HepG2 (cell line): ENCODE measurements around the gene PDP2. TPM values are rescaled to one million over a fixed set of nuclear protein-coding genes. Genes with fewer than 3 reads are reported as not detected.

Experiments
- AGO2 ChIP-seq: fragments of 200-400 bp; formaldehyde crosslinking; optimal IDR thresholded peaks from 2 replicates; pipeline ENCODE3; 2017; ENCODE audit warnings: mild to moderate bottlenecking, low read depth, low read length, moderate library complexity
- ETV6 ChIP-seq: sonication (generic); formaldehyde crosslinking; conservative IDR thresholded peaks from 2 replicates; pipeline ENCODE4 v1.4.0; 2020; ENCODE audit warnings: missing genetic modification reagents
- GTF3A ChIP-seq: sonication (generic); formaldehyde crosslinking; conservative IDR thresholded peaks from 2 replicates; pipeline ENCODE4 v1.4.0; 2020; ENCODE audit warnings: mild to moderate bottlenecking, missing genetic modification reagents
- MAFF ChIP-seq: IDR thresholded peaks from 2 replicates; pipeline ENCODE4 v1.6.1; 2011; ENCODE audit warnings: low read depth, low read length, improper control_type of control experiment
- MYPOP ChIP-seq: sonication (generic); formaldehyde crosslinking; IDR thresholded peaks from 2 replicates; pipeline ENCODE4 v1.8.1; 2023; ENCODE audit warnings: mild to moderate bottlenecking, moderate library complexity, missing genetic modification reagents
- MZF1 ChIP-seq: sonication (generic); formaldehyde crosslinking; IDR thresholded peaks from 2 replicates; pipeline ENCODE4 v1.8.1; 2023; ENCODE audit warnings: mild to moderate bottlenecking, missing genetic modification reagents, borderline replicate concordance
- NCOR1 ChIP-seq: fragments of 200-600 bp; sonication (generic); IDR thresholded peaks from 2 replicates; pipeline ENCODE4 v1.7.0; 2017; ENCODE audit warnings: antibody characterized with exemption, low read length, borderline replicate concordance
- RFXANK ChIP-seq: IDR thresholded peaks from 2 replicates; pipeline ENCODE4 v1.6.1; 2016
- TBL1XR1 ChIP-seq: fragments of 150-350 bp; IDR thresholded peaks from 2 replicates; pipeline ENCODE4 v1.6.1; 2014; ENCODE audit warnings: borderline replicate concordance, low read length; ENCODE audit not compliant: partially characterized antibody
- U2AF1 ChIP-seq: fragments of 200-400 bp; formaldehyde crosslinking; optimal IDR thresholded peaks from 2 replicates; pipeline ENCODE3; 2017; ENCODE audit warnings: mild to moderate bottlenecking, low read depth, low read length
- ZBTB2 ChIP-seq: sonication (generic); formaldehyde crosslinking; IDR thresholded peaks from 2 replicates; pipeline ENCODE4 v1.8.0; 2022; ENCODE audit warnings: low read depth, missing genetic modification reagents
- ZBTB21 ChIP-seq: sonication (generic); formaldehyde crosslinking; IDR thresholded peaks from 2 replicates; pipeline ENCODE4 v1.4.0; 2020; ENCODE audit warnings: missing genetic modification reagents
- ZBTB3 ChIP-seq: sonication (generic); formaldehyde crosslinking; IDR thresholded peaks from 2 replicates; pipeline ENCODE4 v1.4.0; 2020; ENCODE audit warnings: low read depth, mild to moderate bottlenecking, moderate library complexity, missing genetic modification reagents, borderline replicate concordance
- ZBTB7A ChIP-seq: sonication (generic); formaldehyde crosslinking; IDR thresholded peaks from 2 replicates; pipeline ENCODE4 v1.8.0; 2022; ENCODE audit warnings: mild to moderate bottlenecking, missing genetic modification reagents
- ZNF318 ChIP-seq: sonication (generic); formaldehyde crosslinking; IDR thresholded peaks from 2 replicates; pipeline ENCODE4 v1.4.0; 2020; ENCODE audit warnings: mild to moderate bottlenecking, missing genetic modification reagents
- ZNF567 ChIP-seq: sonication (generic); formaldehyde crosslinking; IDR thresholded peaks from 2 replicates; pipeline ENCODE4 v1.8.1; 2023; ENCODE audit warnings: mild to moderate bottlenecking, missing genetic modification reagents, borderline replicate concordance
- ZNF749 ChIP-seq: sonication (generic); formaldehyde crosslinking; IDR thresholded peaks from 2 replicates; pipeline ENCODE4 v1.8.0; 2022; ENCODE audit warnings: mild to moderate bottlenecking, missing genetic modification reagents, moderate library complexity, borderline replicate concordance
- ZNF891 ChIP-seq: sonication (generic); formaldehyde crosslinking; IDR thresholded peaks from 2 replicates; pipeline ENCODE4 v1.5.0; 2020; ENCODE audit warnings: mild to moderate bottlenecking, missing genetic modification reagents
- polyA plus RNA-seq, 8 experiments: library from polyadenylated mRNA; depleted of rRNA in 3 of 8; stranded (reverse) in 7 of 8; unstranded in 1 of 8; fragments of >200 nt; fragmentation: Illumina TruSeq in 4 of 8; extraction: Trizol in 4 of 8; gene quantifications; 2 replicates each; pipeline versions ENCODE4 v1.2.1 to v1.2.3, GENCODE V29; 2011 to 2016; ENCODE audit warnings: low read depth in 4 of 8, missing spikeins in 1 of 8, mixed read lengths in 1 of 8; ENCODE audit not compliant: insufficient read depth in 1 of 8
- total RNA-seq, 5 experiments: library from RNA; depleted of rRNA; stranded (reverse); fragments of >200 nt; fragmentation: Illumina TruSeq; extraction: Trizol; gene quantifications; 2 replicates each; pipeline ENCODE4 v1.2.3, GENCODE V29; 2016; ENCODE audit warnings: low read depth in 1 of 5

PDP2 gene
- total and polyA plus RNA-seq, 2 of the 13 experiments (the other 11 are each of a cell fraction or from before 2014, with no cell fraction given), result 12.8 to 15.8 TPM

GRCh38 chr16:66880288-66881013 lies at the start of gene PDP2 (continued):
- TF ChIP-seq ZNF318 (CRISPR knock-in tag) (peak; percentile 84; the same call in 1 of the 2 replicates), AGO2 (peak; percentile 78), ZBTB3 (no peak), MAFF (no peak), TBL1XR1 (no peak), GTF3A (CRISPR knock-in tag) (0 out of 2 replicates have a peak, but pooled peaks have one; percentile 30), MZF1 (CRISPR knock-in tag) (no peak), MYPOP (CRISPR knock-in tag) (peak; percentile 90), ZNF749 (CRISPR knock-in tag) (peak; percentile 70), ZNF567 (CRISPR knock-in tag) (peak; percentile 97), RFXANK (CRISPR knock-in tag) (0 out of 2 replicates have a peak, but pooled peaks have one; percentile 62), NCOR1 (no peak), U2AF1 (no peak), ZBTB21 (CRISPR knock-in tag) (no peak; the same call in 1 of the 2 replicates), ZBTB2 (CRISPR knock-in tag) (no peak), ZNF891 (CRISPR knock-in tag) (peak; percentile 88), ZBTB7A (CRISPR knock-in tag) (peak; percentile 94), ETV6 (CRISPR knock-in tag) (peak; percentile 87)
